Prostate gland (tissue), 2 donors: Measurements from ENCODE around the gene DEAF1. TPM values are rescaled to one million over a fixed set of nuclear protein-coding genes. Genes with fewer than 3 reads are reported as not detected.

ENCODE experiments used
- DNase-seq: peaks from one replicate; pipeline ENCODE4 v3.0.0-alpha.2; 2019; ENCODE audit warnings: low spot score
- H3K27ac ChIP-seq, 2 donors: fragments of 200-600 bp; sonication (generic); 2 replicates each; pipeline ENCODE4 v1.5.1; 2017 to 2019
- H3K27me3 ChIP-seq: fragments of 200-600 bp; sonication (generic); replicated peaks from 2 replicates; pipeline ENCODE4 v1.5.1; 2019; ENCODE audit not compliant: insufficient read depth
- H3K36me3 ChIP-seq, 2 donors: fragments of 200-600 bp; sonication (generic); 1 replicate in 1 of 2; 2 replicates in 1 of 2; pipeline versions ENCODE4 v1.5.1 to v1.8.1; 2017 to 2019
- H3K4me1 ChIP-seq: fragments of 200-600 bp; sonication (generic); replicated peaks from 2 replicates; pipeline ENCODE4 v1.5.1; 2019
- H3K4me3 ChIP-seq, 2 donors: fragments of 200-600 bp; sonication (generic); 2 replicates each; pipeline ENCODE4 v1.5.1; 2017 to 2019
- H3K9me3 ChIP-seq: fragments of 200-600 bp; sonication (generic); 2 replicates; pipeline ENCODE4 v1.5.1; 2017
- CTCF ChIP-seq, 4 experiments: fragments of 200-600 bp in 2 of 4; fragments of 450-650 bp in 2 of 4; sonication (generic) in 2 of 4; IDR thresholded peaks; 1 replicate in 3 of 4; 2 replicates in 1 of 4; pipeline ENCODE4 v1.5.1; 2016 to 2019; ENCODE audit warnings: antibody characterized with exemption in 4 of 4, mild to moderate bottlenecking in 2 of 4, moderate library complexity in 2 of 4
- POLR2A ChIP-seq: fragments of 450-650 bp; IDR thresholded peaks from one replicate; pipeline ENCODE4 v1.6.1; 2016; ENCODE audit warnings: antibody characterized with exemption, mild to moderate bottlenecking
- POLR2AphosphoS5 ChIP-seq: sonication (generic); formaldehyde crosslinking; IDR thresholded peaks from one replicate; pipeline ENCODE4 v1.6.1; 2017; ENCODE audit warnings: antibody characterized with exemption
- WGBS: methylation state at CpG from one replicate; pipeline ENCODE4 v1.1.5; 2018; 5-methylcytosine and 5-hydroxymethylcytosine counted together
- intact Hi-C: fragments of 100-400 bp; cut with DNase I; formaldehyde crosslinking; loops from one replicate; pipeline ENCODE4 v1.14.2; 2022
- total RNA-seq, 2 donors: library from RNA; depleted of rRNA; stranded (reverse); fragments of >200 nt; gene quantifications; one replicate each; pipeline ENCODE4 v1.1.0, GENCODE V29; 2016

Gene DEAF1
- total RNA-seq, 2 donors from 2014 or later, result 53.5 to 102 TPM

GRCh38 chr11:625636-626268, 69.3 kb downstream of the DEAF1 start:
- H3K4me1 ChIP-seq, result no peaks in the 10 kb centered on the region
- no peak overlapping the region for H3K27ac ChIP-seq
- intact Hi-C loops, result no loop called here
- DNase-seq, result no peak
- H3K9me3 ChIP-seq, result no peaks in the 10 kb centered on the region
- 83% methylated on average over 22 of the region's 22 CpGs for WGBS
- no peaks in the 10 kb centered on the region for H3K36me3 ChIP-seq
- H3K27me3 ChIP-seq, result no peaks in the 10 kb centered on the region
- TF ChIP-seq POLR2AphosphoS5 (no peak), CTCF (IDR thresholded peaks at IDR 0.05) (no peak), POLR2A (no peak)
- H3K4me3 ChIP-seq, result no peak overlapping the region

GRCh38 chr11:624705-625635, 70.1 kb downstream of the DEAF1 start, which contains the start of gene CDHR5:
Gene CDHR5 (minus strand): TSS chr11:624955. CDS start chr11:624902, 53 bp downstream.
- H3K4me3 ChIP-seq, result no peak within 1 kb of the TSS
- TF ChIP-seq POLR2AphosphoS5 (no peak), POLR2A (no peak), CTCF (IDR thresholded peaks at IDR 0.05) (no peak)
- intact Hi-C loops, result no loop called here
- DNase-seq, result no peak
- H3K27me3 ChIP-seq, result no peaks in the 10 kb centered on the region
- H3K27ac ChIP-seq, result no peak within 1 kb of the TSS
- H3K36me3 ChIP-seq, result no peaks in the 10 kb centered on the region
- H3K9me3 ChIP-seq, result no peaks in the 10 kb centered on the region
- WGBS, result 78% methylated on average over 30 of the region's 33 CpGs
- no peaks in the 10 kb centered on the region for H3K4me1 ChIP-seq

- 84% methylated on average over 11 of the region's 25 CpGs for WGBS
Observed at GRCh38 chr11:623999-624704, 70.9 kb downstream of the DEAF1 start.

GRCh38 chr11:623349-623869, 71.6 kb downstream of the DEAF1 start:
- no peaks in the 10 kb centered on the region for H3K9me3 ChIP-seq
- 81% methylated on average over 15 of the region's 15 CpGs for WGBS
- intact Hi-C loops, result no loop called here
- no peak for TF ChIP-seq POLR2AphosphoS5
- no peak for TF ChIP-seq POLR2A
- TF ChIP-seq CTCF (IDR thresholded peaks at IDR 0.05), result no peak
- no peaks in the 10 kb centered on the region for H3K27me3 ChIP-seq
- no peak overlapping the region for H3K27ac ChIP-seq
- no peaks in the 10 kb centered on the region for H3K4me1 ChIP-seq
- H3K4me3 ChIP-seq, result no peak overlapping the region
- DNase-seq, result no peak
- H3K36me3 ChIP-seq, result no peaks in the 10 kb centered on the region

More at GRCh38 chr11:623999-624704, 70.9 kb downstream of the DEAF1 start:
- intact Hi-C loops, result no loop called here
- Histone ChIP-seq H3K4me1 (no peaks in the 10 kb centered on the region), H3K36me3 (no peaks in the 10 kb centered on the region), H3K9me3 (no peaks in the 10 kb centered on the region), H3K27ac (no peak overlapping the region), H3K27me3 (no peaks in the 10 kb centered on the region), H3K4me3 (no peak overlapping the region)
- TF ChIP-seq CTCF (IDR thresholded peaks at IDR 0.05) (no peak), POLR2AphosphoS5 (no peak), POLR2A (no peak)
- no peak for DNase-seq
